ENCODE results near the gene PGLYRP1.

PGLYRP1 gene

GRCh38 chr19:45972947-45973540 is 49.8 kb downstream of the PGLYRP1 start:
- peaks cover 23% of the 10 kb centered on the region for H3K27me3 ChIP-seq (replicated peaks)

GRCh38 chr19:45972081-45972946 is 50.5 kb downstream of the PGLYRP1 start:
- peaks cover 20% of the 10 kb centered on the region for H3K27me3 ChIP-seq (replicated peaks)
- no peaks in the 10 kb centered on the region for H3K36me3 ChIP-seq (replicated peaks)
- H3K27ac ChIP-seq = no peak overlapping the region
- H3K4me3 ChIP-seq (ENCODE audit: low read depth, low read length) = no peak overlapping the region
- in situ Hi-C loops (cut with HindIII; ENCODE audit: low pct_ligation_motif_present, low sequenced_read_pairs) = no loop called here
- DNase-seq = no peak
- no peak for TF ChIP-seq CTCF (IDR thresholded peaks at IDR 0.05; ENCODE audit: low read depth, low read length, missing control alignments)

More at GRCh38 chr19:45972947-45973540, 49.8 kb downstream of the PGLYRP1 start:
- H3K27ac ChIP-seq = no peak overlapping the region
- H3K36me3 ChIP-seq (replicated peaks) = no peaks in the 10 kb centered on the region
- DNase-seq = no peak
- in situ Hi-C loops (cut with HindIII; ENCODE audit: low pct_ligation_motif_present, low sequenced_read_pairs) = no loop called here
- TF ChIP-seq CTCF (IDR thresholded peaks at IDR 0.05; ENCODE audit: low read depth, low read length, missing control alignments) = no peak
- H3K4me3 ChIP-seq (ENCODE audit: low read depth, low read length) = no peak overlapping the region

- peaks cover 18% of the 10 kb centered on the region for H3K27me3 ChIP-seq (replicated peaks)
- DNase-seq = no peak
- H3K27ac ChIP-seq = no peak overlapping the region
- H3K4me3 ChIP-seq (ENCODE audit: low read depth, low read length) = no peak overlapping the region
- no peak for TF ChIP-seq CTCF (IDR thresholded peaks at IDR 0.05; ENCODE audit: low read depth, low read length, missing control alignments)
- in situ Hi-C loops (cut with HindIII; ENCODE audit: low pct_ligation_motif_present, low sequenced_read_pairs) = no loop called here
- H3K36me3 ChIP-seq (replicated peaks) = no peaks in the 10 kb centered on the region
Measured at GRCh38 chr19:45971260-45971902, 51.5 kb downstream of the PGLYRP1 start.

GRCh38 chr19:45969676-45970075 is 53.2 kb downstream of the PGLYRP1 start:
- no peak for TF ChIP-seq CTCF (IDR thresholded peaks at IDR 0.05; ENCODE audit: low read depth, low read length, missing control alignments)
- no peak for DNase-seq
- Histone ChIP-seq H3K4me3 (ENCODE audit: low read depth, low read length) (no peak overlapping the region), H3K27ac (no peak overlapping the region), H3K36me3 (replicated peaks) (no peaks in the 10 kb centered on the region), H3K27me3 (replicated peaks) (peaks cover 17% of the 10 kb centered on the region)
- in situ Hi-C loops (cut with HindIII; ENCODE audit: low pct_ligation_motif_present, low sequenced_read_pairs) = no loop called here

Measured in brain microvascular endothelial cell (primary cell).